SH-SY5Y (cell line): ENCODE data around the gene MYRF.

Source experiments
- GATA2 ChIP-seq: IDR thresholded peaks from 2 replicates; pipeline ENCODE4 v1.6.1; 2011; ENCODE audit warnings: mild to moderate bottlenecking, low read depth, low read length
- GATA3 ChIP-seq: IDR thresholded peaks from 2 replicates; pipeline ENCODE4 v1.6.1; 2011; ENCODE audit warnings: low read depth, mild to moderate bottlenecking, low read length, moderate library complexity

DNA sequence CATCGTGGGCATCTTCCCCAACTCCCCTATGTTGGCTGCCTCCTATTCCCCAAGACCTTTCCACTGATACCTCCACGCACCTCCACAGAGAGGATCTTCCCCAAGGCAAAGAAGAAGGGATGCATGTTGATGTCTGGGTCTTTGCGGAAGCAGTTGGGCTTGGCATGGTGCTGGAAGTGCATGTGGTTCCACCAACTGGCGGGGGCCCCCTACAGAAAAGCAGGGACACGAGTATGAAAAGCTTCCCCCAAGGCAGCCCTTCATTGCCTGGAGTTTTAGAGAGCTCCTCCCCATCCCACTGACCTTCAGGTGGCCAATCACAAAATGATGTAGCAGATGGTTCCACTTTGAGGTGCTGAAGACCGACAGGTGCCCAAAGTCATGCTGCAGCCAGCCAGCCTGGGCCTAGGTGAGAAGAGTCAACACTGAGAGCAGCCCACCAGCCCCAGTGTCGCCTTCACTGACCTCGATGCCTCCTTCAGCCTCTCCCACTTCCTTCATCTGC lies 58.3 kb downstream of the MYRF start:
- no peak for TF ChIP-seq GATA2
- no peak for TF ChIP-seq GATA3
